SK-N-MC (cell line): ENCODE results near the gene NRBP1.

Source experiments
- EZH2 ChIP-seq: fragments of 200-600 bp; sonication (generic); IDR thresholded peaks from one replicate; pipeline ENCODE4 v1.6.1; 2017; ENCODE audit warnings: antibody characterized with exemption
- POLR2AphosphoS5 ChIP-seq: IDR thresholded peaks from 2 replicates; pipeline ENCODE4 v1.6.1; 2012; ENCODE audit warnings: mild to moderate bottlenecking, low read depth, low read length, borderline replicate concordance

DNA sequence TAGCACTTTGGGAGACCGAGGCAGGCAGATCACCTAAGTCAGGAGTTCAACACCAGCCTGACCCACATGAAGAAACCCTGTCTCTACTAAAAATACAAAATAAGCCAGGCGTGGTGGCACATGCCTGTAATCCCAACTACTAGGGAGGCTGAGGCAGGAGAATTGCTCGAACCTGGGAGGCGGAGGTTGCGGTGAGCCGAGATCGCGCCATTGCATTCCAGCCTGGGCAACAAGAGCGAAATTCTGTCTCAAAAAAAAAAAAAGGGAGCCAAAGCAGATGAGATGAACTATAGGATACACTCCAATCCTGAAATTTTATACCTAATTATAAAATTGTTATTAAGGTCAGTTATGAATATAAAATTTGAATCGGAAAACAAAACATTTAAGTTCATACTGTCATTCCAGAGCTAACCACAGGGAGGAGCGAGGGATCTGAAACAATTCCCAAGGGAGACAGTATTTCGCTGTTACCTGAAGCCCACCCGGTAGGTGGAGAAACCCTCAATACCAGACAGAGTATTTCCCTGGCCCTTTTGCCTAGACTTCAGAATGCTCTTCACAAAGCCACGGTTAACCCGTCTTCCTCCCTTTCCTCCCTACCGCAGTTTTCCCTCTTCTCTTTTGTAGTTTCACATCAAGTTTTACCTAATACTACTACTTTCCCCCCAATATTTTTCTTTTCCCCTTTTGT, 20.5 kb upstream of the NRBP1 start:
- TF ChIP-seq POLR2AphosphoS5 (no peak), EZH2 (no peak)
